Small intestine (tissue), 4 donors: ENCODE measurements around the gene SLIRP. TPM values are rescaled to one million over a fixed set of nuclear protein-coding genes. Genes with fewer than 3 reads are reported as not detected.

Source experiments
- polyA plus RNA-seq, 4 donors: library from polyadenylated mRNA; stranded (reverse) in 3 of 4; unstranded in 1 of 4; fragments of 200-250 nt in 3 of 4; fragments of 120-200 nt in 1 of 4; gene quantifications; one replicate each; pipeline versions ENCODE4 v1.2.1 to v1.2.3, GENCODE V29; 2013
- donor health status: healthy with polysubstance abuse.
- donor health status: Bipolar disorder and iron deficiency.
- donor health status: healthy.

Gene SLIRP
- polyA plus RNA-seq, 4 donors = 105 to 497 (median 430) TPM

Other genes with a start within 250 kb of the SLIRP start
- gene ISM2, start 209.3 kb upstream of the SLIRP start, polyA plus RNA-seq = under 1 TPM in 2 of 4 donors, not detected in 2; 0.01 to 0.03 TPM
- 10 to 100 TPM in 2 of 4 donors, 1 to 10 TPM in 2; 5.9 to 27.5 (median 15.2) TPM for gene SPTLC2, start 91.5 kb upstream of the SLIRP start, polyA plus RNA-seq
- 10 to 100 TPM in 2 of 4 donors, 1 to 10 TPM in 2; 5.8 to 12.1 (median 9.5) TPM for gene ALKBH1, start 80 bp upstream of the SLIRP start, polyA plus RNA-seq
- 10 to 100 TPM; 40.3 to 70.1 (median 47.0) TPM for gene SNW1, start 53.1 kb downstream of the SLIRP start, polyA plus RNA-seq
- 10 to 100 TPM in 1 of 4 donors, 1 to 10 TPM in 3; 5.1 to 10.2 (median 8.0) TPM for gene ADCK1, start 92.0 kb downstream of the SLIRP start, polyA plus RNA-seq